Measurements from ENCODE around the gene FOXJ2. TPM values are rescaled to one million over a fixed set of nuclear protein-coding genes. Genes with fewer than 3 reads are reported as not detected.

The FOXJ2 gene
- total and polyA plus RNA-seq, 2 of the 4 experiments (the other 2 are of a cell fraction): 3.0 to 8.4 TPM

DNA sequence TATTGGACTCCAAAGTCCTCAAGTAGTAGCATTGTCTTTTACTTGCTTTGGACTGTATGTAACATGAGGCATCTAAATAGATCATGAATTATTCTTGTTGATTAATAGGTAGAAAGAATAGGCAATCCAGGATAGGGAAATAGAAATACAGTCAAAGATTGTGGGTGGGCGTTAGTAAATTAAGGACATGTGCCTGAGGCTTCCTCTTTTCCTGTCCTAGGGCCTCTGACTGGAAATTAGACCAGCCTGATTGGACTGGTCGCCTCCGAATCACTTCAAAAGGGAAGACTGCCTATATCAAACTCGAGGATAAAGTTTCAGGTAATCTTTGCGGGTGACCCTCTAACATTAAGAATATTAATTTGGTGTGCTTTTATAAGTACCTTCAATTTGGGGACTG is 57.2 kb downstream of the FOXJ2 start:
- in situ Hi-C loops (cut with MboI; ENCODE audit: low sequenced_read_pairs): no loop called here
- Histone ChIP-seq H3K9me1 (ENCODE audit: insufficient read depth, low read length) (0 out of 2 replicates have a peak, but pooled peaks cover 3% of the 10 kb centered on the region), H2AFZ (replicated peaks; ENCODE audit: low read length, poor library complexity) (no peak overlapping the region), H4K91ac (ENCODE audit: insufficient read depth, low read depth, low read length) (no peak overlapping the region), H3K4ac (ENCODE audit: low read depth, low read length) (no peak overlapping the region), H3K14ac (replicated peaks; ENCODE audit: low read depth, low read length) (no peak overlapping the region), H2AK5ac (ENCODE audit: low read depth, low read length) (no peak overlapping the region), H2BK120ac (ENCODE audit: low read depth, low read length) (no peak overlapping the region), H3K36me3 (ENCODE audit: control insufficient read depth, insufficient read depth, low read length) (peaks cover 33% of the 10 kb centered on the region), H3K9me3 (ENCODE audit: control insufficient read depth, insufficient read depth, low read length) (no peaks in the 10 kb centered on the region), H3K56ac (ENCODE audit: extremely low read depth, insufficient read depth, low read length) (no peak overlapping the region), H4K8ac (ENCODE audit: low read depth in 2 of 2, low read length in 2 of 2) (no peak overlapping the region), H3K27ac (ENCODE audit: insufficient read depth, low read length) (no peak overlapping the region), H2AK9ac (replicated peaks; ENCODE audit: low read depth, low read length, poor library complexity) (no peak overlapping the region), H3K4me3 (ENCODE audit: insufficient read depth, low read depth, low read length) (no peak overlapping the region), H3K27me3 (ENCODE audit: control insufficient read depth, insufficient read depth, low read length) (no peaks in the 10 kb centered on the region), H4K20me1 (ENCODE audit: insufficient read depth, low read length) (no peaks in the 10 kb centered on the region), H3K79me1 (ENCODE audit: low read depth in 1 of 2, low read length in 2 of 2) (peaks cover 8 to 32% of the 10 kb centered on the region in 2 experiments), H3K9ac (ENCODE audit: low read depth, low read length) (no peak overlapping the region), H2BK5ac (ENCODE audit: low read depth, low read length, poor library complexity, severe bottlenecking) (no peak overlapping the region), H3K18ac (ENCODE audit: low read depth, low read length) (no peak overlapping the region), H3K4me2 (ENCODE audit: low read depth, low read length) (no peak overlapping the region), H2BK20ac (ENCODE audit: low read depth, low read length) (no peak overlapping the region), H2BK15ac (ENCODE audit: low read depth, low read length) (no peak overlapping the region), H3K23ac (ENCODE audit: low read depth, low read length) (no peak overlapping the region), H4K5ac (ENCODE audit: low read depth, low read length) (no peak overlapping the region), H3K4me1 (ENCODE audit: control insufficient read depth, insufficient read depth, low read length) (no peaks in the 10 kb centered on the region)
- DNase-seq (no peak), ATAC-seq (ENCODE audit: low read depth) (no peak)
- CTCF ChIA-PET: no interaction called here
- POLR2A ChIA-PET (ENCODE audit: unreplicated experiment): no interaction called here
- WGBS, 2 experiments (ENCODE audit: extremely low coverage in 2 of 2, insufficient read length in 1 of 2): no CpG with 5 or more reads among the region's 5 CpGs
- BruUV-seq (replicated peaks): no TSS peak
- no peak for TF ChIP-seq BHLHE40 (IDR thresholded peaks at IDR 0.05; ENCODE audit: low read depth, low read length)
- dilution Hi-C loops (cut with HindIII; ENCODE audit: low sequenced_read_pairs, unreplicated experiment): no loop called here
- intact Hi-C loops (cut with micrococcal nuclease): no loop called here

Measured in IMR-90 (cell line).